ENCODE data around the gene TRAPPC10. TPM values are rescaled to one million over a fixed set of nuclear protein-coding genes. Genes with fewer than 3 reads are reported as not detected.

Gene TRAPPC10
- total RNA-seq, 2 experiments from 2014 or later: 50.5 to 52.9 TPM

- POLR2A ChIA-PET: no interaction called here
- CTCF ChIA-PET: interaction anchor here (0.6 kb wide), 1 partner anchor 45 kb away, joined by 3 read pairs; no protein-coding TSS in a partner anchor
These were observed 8.4 kb downstream of the TRAPPC10 start for GRCh38 chr21:44020551-44020950.

- CTCF ChIA-PET: interaction anchor here (0.6 kb wide), 1 partner anchor 45 kb away, joined by 3 read pairs; no protein-coding TSS in a partner anchor
- POLR2A ChIA-PET: interaction anchor here (0.6 kb wide), 1 partner anchor 228 kb away, joined by 3 read pairs; no protein-coding TSS in a partner anchor
These were observed 9.0 kb downstream of the TRAPPC10 start for GRCh38 chr21:44021064-44021463.

GRCh38 chr21:44024257-44024656, 12.1 kb downstream of the TRAPPC10 start:
- CTCF ChIA-PET: interaction anchor here (1.2 to 1.7 kb wide), 3 partner anchors 9 to 59 kb away, joined by 3 to 7 read pairs (median 3); no protein-coding TSS in a partner anchor
- POLR2A ChIA-PET: interaction anchor here (0.5 kb wide), 1 partner anchor 299 kb away, joined by 3 read pairs; no protein-coding TSS in a partner anchor

DNA sequence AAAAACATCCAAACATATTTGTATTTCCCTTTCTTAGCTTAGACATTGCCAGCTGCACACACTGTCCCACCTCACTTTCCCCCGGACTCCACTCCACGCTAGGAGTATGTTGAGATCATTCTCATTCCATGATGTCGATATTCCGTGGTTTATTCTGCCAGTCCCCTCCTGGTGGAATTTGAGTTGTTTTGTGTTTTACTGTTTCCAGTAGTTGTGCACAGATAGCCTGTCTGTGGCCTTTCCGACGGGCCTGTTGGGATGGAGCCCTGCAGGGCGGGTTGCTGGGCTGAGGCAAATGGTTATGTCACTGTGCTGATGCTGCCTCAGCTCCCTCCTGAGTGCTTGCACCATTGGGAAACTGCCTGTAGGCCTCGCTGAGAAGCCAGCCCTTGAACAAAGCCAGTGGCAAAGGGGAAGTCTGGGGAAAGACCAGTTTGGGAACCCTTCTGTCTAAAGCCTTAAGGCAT, 12.8 kb downstream of the TRAPPC10 start:
- ChIA-PET POLR2A (interaction anchor here (0.5 kb wide), 1 partner anchor 868 kb away, joined by 4 read pairs; no protein-coding TSS in a partner anchor), CTCF (interaction anchor here (1.2 to 1.7 kb wide), 2 partner anchors 11 to 58 kb away, joined by 3 to 7 read pairs; no protein-coding TSS in a partner anchor)

- CTCF ChIA-PET: no interaction called here
- POLR2A ChIA-PET: no interaction called here
These were observed 15.6 kb downstream of the TRAPPC10 start for GRCh38 chr21:44027607-44028286.

DNA sequence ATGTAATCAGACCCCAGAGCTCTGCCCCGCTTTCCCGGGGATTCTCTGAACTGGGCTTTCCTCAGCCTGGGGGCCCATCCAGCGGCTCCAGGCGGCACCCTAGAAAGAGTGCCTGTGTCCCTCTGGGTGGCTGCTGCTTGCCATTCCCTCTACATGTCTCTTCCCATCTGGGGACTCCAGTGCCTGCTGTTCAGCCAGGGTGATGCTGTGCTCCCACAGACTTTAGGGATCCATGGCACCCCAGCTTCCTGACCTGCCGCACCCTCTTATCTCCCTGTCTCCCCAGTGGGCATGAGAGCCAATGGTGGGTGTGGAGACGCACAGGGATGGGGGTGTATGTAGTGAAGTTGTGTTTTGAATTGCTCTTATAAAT, 16.2 kb downstream of the TRAPPC10 start:
- CTCF ChIA-PET: no interaction called here
- POLR2A ChIA-PET: no interaction called here

DNA sequence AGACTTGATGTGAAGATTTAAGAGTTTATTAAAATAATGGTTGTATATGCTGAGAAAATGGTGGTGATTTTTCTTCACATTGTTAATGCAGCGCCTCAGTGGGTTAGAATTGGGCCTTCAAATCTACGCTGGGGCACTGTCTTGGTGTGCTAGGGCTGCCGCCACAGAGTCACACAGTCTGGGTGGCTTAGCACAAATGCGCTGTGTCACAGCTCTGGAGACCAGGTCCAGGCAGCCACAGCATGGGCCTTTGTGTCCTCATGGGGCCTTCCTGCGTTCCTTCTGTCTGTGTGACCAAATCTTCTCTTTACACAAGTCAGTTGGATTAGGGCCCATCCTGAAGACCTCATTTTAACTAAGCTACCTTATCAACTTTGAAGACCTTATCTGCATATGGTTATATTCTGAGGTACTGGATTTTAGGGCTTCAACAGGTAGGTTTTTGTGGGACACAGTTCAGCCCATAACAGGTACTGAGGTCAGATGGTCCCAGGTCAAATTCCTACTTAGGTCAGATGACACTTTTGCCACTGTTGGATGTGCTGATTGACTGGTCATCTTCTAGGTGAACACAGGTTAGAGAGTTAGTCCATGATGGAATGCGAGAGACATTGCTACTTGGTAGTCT, 17.5 kb downstream of the TRAPPC10 start:
- ChIA-PET POLR2A (no interaction called here), CTCF (no interaction called here)

DNA sequence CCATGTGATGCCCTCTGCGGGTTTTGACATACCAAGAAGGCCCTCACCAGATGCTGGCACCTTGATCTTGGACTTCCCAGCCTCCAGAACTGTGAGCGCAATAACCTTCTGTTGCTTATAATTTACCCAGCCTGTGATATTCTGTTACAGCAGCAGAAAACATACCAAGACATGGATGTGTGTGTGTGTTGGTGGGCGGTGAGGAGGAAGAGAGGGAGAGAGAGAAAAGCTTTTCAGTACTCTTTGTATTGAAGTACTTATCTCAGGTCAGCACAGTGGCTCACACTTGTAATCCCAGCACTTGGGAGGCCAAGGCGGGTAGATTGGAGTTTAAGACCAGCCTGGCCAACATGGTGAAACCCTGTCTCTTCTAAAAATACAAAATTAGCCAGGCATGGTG, 23.1 kb downstream of the TRAPPC10 start:
- POLR2A ChIA-PET: no interaction called here
- CTCF ChIA-PET: no interaction called here

- POLR2A ChIA-PET: no interaction called here
- CTCF ChIA-PET: interaction anchor here (1.1 kb wide), 1 partner anchor 20 kb away, joined by 4 read pairs; no protein-coding TSS in a partner anchor
These were observed 26.0 kb downstream of the TRAPPC10 start for GRCh38 chr21:44038063-44038462.

DNA sequence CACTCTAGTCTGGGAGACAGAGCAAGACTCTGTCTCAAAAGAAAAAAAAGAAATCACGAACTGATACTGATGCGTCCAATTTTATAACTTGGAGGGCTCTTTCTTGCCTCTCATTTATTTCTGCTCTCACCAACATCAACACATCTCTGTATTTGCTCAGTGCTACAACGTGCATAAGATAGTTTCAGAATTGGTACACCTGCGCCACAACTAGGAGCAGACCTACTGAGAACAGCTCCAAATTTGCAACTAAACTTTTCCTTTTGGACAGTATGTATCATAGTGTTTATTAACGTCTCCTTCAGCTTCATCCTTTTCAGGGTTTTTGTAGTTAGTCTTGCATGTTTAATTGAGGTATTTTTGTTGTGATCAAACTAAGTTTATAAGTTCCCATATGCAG, 27.7 kb downstream of the TRAPPC10 start:
- POLR2A ChIA-PET: interaction anchor here (0.7 kb wide), 1 partner anchor 528 kb away, joined by 3 read pairs; no protein-coding TSS in a partner anchor
- CTCF ChIA-PET: interaction anchor here (0.8 to 1.3 kb wide), 3 partner anchors 26 to 239 kb away, joined by 3 to 4 read pairs (median 3); partner anchors contain the start of gene TRAPPC10

- ChIA-PET CTCF (no interaction called here), POLR2A (no interaction called here)
These were observed 31.5 kb downstream of the TRAPPC10 start for GRCh38 chr21:44043613-44044012.

- ChIA-PET CTCF (no interaction called here), POLR2A (interaction anchor here (0.7 kb wide), 1 partner anchor 801 kb away, joined by 4 read pairs; no protein-coding TSS in a partner anchor)
These were observed 34.6 kb downstream of the TRAPPC10 start for GRCh38 chr21:44046734-44047133.

DNA sequence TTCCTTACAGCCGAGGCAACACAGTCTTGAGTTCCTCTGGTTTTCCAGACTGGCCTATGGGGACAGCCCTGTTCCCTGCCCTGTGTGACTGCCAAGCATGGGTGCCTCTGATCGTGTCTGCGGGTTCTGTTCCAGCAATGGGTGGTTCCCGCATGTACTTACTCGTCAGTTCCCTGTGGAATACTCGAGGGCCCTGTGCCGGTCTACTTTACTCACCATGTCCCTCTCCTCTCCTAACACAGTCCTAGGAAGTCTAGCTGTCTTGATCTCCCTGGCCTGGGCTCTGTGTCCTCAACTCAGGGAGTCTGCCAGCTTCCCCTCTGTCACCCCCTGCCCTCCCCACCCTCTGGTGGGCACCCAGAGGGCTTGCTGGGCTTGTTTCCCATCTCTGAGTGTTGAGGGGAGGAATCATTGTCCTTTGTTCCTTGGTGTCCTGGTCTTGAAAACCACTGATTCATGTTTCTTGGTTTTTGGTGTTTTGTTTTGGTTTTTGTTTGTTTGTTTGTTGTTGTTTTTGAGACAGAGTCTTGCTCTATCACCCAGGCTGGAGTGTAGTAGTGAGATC, 36.0 kb downstream of the TRAPPC10 start:
- ChIA-PET POLR2A (no interaction called here), CTCF (interaction anchor here (0.6 to 0.9 kb wide), 2 partner anchors 17 to 185 kb away, joined by 3 read pairs; no protein-coding TSS in a partner anchor)

DNA sequence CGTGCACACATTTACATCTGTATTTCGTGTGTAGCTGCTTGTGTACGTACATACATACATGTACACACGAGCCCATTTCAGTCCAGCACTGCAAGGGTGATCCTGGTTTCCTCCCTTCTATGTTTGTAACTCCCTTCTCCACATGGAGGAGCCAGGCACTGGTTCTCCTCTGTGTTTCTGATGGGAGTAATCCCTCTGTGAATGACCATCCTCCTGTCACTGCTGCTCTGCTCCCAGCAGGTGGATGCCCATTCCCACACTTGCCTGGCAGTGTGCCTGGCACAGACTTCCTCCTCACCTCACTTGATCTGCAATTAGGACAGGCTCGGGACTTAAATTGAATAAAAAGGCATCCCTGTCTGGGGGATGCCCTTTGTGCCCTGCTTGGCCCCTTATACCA, 37.1 kb downstream of the TRAPPC10 start:
- ChIA-PET POLR2A (interaction anchor here (0.6 kb wide), 1 partner anchor 383 kb away, joined by 3 read pairs; no protein-coding TSS in a partner anchor), CTCF (no interaction called here)

DNA sequence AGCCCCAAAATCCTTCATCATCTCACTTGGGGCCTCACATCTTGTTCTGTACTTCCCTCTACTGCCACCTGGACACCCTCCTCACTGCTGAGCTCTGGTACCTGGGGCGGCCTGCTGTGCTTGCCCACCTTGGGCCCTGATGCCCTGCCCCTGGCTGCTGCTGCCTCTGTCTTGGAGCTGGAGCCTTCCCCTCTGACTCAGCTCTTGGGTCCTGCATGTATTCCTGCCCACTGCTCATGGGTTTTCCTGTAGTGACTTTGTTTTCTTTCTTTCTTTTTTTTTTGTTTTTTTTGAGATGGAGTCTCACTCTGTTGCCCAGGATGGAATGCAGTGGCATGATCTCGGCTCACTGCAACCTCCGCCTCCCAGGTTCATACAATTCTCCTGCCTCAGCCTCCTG, 37.5 kb downstream of the TRAPPC10 start:
- ChIA-PET CTCF (no interaction called here), POLR2A (interaction anchor here (0.7 kb wide), 1 partner anchor 23 kb away, joined by 3 read pairs; no protein-coding TSS in a partner anchor)

- ChIA-PET POLR2A (interaction anchor here (0.7 kb wide), 1 partner anchor 23 kb away, joined by 3 read pairs; no protein-coding TSS in a partner anchor), CTCF (no interaction called here)
These were observed 38.2 kb downstream of the TRAPPC10 start for GRCh38 chr21:44050276-44050675.

DNA sequence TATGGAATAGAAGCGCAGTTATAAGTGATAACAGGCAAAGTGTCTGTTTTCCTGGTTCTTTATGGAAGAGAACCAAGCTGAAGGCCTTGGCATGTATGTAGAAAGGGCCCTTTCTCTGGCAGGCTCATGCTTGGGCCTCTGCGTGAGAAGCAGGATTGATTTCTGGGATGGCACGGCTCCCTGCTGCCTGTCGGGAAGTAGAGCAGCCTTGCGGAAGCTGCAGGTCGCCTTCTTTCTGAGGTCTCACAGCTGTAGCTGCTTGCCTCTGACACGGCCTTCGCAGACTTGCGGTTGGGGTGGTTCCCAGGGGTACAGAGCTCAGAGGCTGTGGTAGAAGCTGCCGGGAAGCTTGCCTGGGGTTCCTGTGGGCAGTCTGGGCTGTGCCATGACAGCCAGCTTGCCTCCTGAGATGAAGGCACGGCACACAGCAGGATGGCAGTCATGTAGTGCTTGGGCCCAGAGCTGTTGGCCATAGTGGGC, 39.4 kb downstream of the TRAPPC10 start:
- POLR2A ChIA-PET: no interaction called here

GRCh38 chr21:44052071-44052829, 40.1 kb downstream of the TRAPPC10 start:
- POLR2A ChIA-PET: no interaction called here
- CTCF ChIA-PET: no interaction called here

More for the DNA sequence above, 39.4 kb downstream of the TRAPPC10 start:
- CTCF ChIA-PET: no interaction called here

GRCh38 chr21:44052830-44053226, 40.7 kb downstream of the TRAPPC10 start:
- ChIA-PET CTCF (no interaction called here), POLR2A (no interaction called here)

Measured in activated CD8-positive, alpha-beta memory T cell treated with anti-CD3 and anti-CD28 coated beads for 36 hours (primary cell).